ENCODE measurements around the gene TP53I13. TPM values are rescaled to one million over a fixed set of nuclear protein-coding genes. Genes with fewer than 3 reads are reported as not detected.

The TP53I13 gene
- total RNA-seq, 3 donors from 2014 or later, result 43.9 to 75.4 (median 46.9) TPM

DNA sequence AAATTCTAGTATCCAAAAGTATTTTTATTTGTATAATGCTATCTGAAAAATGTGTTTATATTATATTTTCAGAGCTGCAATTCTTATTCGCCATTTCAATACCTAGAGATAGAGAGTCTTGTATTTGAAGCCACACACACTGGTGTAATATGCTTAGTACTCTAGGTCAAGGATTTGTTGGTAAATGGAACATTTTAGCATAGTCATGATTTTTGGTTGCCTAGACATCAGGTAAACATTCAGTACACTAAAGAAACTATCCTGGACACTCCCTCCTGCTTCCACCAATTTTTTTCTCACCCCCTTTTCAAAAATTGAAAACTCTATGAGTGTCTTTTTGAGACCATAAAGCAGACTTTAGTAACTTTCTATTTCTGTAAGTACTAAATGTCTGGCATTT is 22.4 kb upstream of the TP53I13 start:
- ATAC-seq (no peak), DNase-seq (no peak)
- H3K9me3 ChIP-seq, result no peaks in the 10 kb centered on the region
- no peaks in the 10 kb centered on the region for H3K36me3 ChIP-seq (ENCODE audit: low read depth)
- H3K4me1 ChIP-seq (ENCODE audit: low read depth), result no peaks in the 10 kb centered on the region
- no peak overlapping the region for H3K4me3 ChIP-seq
- intact Hi-C loops (cut with DNase I, micrococcal nuclease), result loop anchor here in 1 of 2 donors (10.0 kb wide), 1 partner anchor 181 kb away; no protein-coding TSS in a partner anchor
- TF ChIP-seq, protein P1, sequence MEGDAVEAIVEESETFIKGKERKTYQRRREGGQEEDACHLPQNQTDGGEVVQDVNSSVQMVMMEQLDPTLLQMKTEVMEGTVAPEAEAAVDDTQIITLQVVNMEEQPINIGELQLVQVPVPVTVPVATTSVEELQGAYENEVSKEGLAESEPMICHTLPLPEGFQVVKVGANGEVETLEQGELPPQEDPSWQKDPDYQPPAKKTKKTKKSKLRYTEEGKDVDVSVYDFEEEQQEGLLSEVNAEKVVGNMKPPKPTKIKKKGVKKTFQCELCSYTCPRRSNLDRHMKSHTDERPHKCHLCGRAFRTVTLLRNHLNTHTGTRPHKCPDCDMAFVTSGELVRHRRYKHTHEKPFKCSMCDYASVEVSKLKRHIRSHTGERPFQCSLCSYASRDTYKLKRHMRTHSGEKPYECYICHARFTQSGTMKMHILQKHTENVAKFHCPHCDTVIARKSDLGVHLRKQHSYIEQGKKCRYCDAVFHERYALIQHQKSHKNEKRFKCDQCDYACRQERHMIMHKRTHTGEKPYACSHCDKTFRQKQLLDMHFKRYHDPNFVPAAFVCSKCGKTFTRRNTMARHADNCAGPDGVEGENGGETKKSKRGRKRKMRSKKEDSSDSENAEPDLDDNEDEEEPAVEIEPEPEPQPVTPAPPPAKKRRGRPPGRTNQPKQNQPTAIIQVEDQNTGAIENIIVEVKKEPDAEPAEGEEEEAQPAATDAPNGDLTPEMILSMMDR (IDR thresholded peaks at IDR 0.05), result no peak

GRCh38 chr17:29546830-29547229 is 21.7 kb upstream of the TP53I13 start:
- H3K36me3 ChIP-seq (ENCODE audit: low read depth), result no peaks in the 10 kb centered on the region
- no peak overlapping the region for H3K4me3 ChIP-seq
- ATAC-seq (no peak), DNase-seq (no peak)
- TF ChIP-seq, protein P1 (IDR thresholded peaks at IDR 0.05), result no peak
- H3K9me3 ChIP-seq, result no peaks in the 10 kb centered on the region
- intact Hi-C loops (cut with DNase I, micrococcal nuclease), result loop anchor here in 1 of 2 donors (10.0 kb wide), 1 partner anchor 182 kb away; no protein-coding TSS in a partner anchor
- no peaks in the 10 kb centered on the region for H3K4me1 ChIP-seq (ENCODE audit: low read depth)

DNA sequence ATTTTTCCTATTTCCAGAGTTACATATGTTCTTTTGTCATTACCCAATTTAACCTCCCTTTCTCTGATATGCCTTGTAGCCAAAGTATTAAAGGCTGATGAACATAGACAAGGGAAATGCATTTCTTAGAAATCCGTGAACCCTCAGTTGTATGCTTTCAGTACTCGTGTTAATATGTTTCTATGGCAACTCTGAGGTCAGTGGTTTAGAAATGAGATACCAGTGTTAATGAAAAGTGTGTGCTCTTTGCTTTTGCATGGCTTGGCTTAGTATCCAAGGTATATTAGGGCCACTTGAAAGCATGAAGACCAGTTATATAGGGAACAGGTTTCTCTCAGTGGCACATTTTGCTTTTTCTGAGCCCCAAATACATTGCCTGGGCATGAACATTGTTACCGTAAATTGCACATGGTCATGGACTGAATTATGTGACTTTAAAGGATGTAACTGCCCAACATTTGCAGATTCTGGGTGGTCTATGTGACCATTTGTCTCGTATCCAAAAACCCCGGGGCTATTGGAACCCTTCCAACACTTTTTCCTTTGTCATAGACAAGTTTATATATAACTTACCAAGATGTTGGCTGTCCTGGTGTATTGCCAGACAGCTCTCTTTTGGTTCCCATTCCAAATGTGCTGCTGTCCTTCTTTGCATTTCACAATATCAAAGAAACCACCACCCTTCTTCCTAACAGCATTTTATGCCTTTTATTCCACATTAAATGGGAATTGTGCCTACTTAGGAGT is 19.2 kb upstream of the TP53I13 start:
- Histone ChIP-seq H3K4me1 (ENCODE audit: low read depth) (no peaks in the 10 kb centered on the region), H3K9me3 (no peaks in the 10 kb centered on the region), H3K4me3 (no peak overlapping the region), H3K36me3 (ENCODE audit: low read depth) (no peaks in the 10 kb centered on the region)
- no peak for DNase-seq
- TF ChIP-seq, protein P1 (IDR thresholded peaks at IDR 0.05), result no peak
- no peak for ATAC-seq
- intact Hi-C loops (cut with DNase I, micrococcal nuclease), result loop anchor here in 1 of 2 donors (10.0 kb wide), 1 partner anchor 185 kb away; no protein-coding TSS in a partner anchor

DNA sequence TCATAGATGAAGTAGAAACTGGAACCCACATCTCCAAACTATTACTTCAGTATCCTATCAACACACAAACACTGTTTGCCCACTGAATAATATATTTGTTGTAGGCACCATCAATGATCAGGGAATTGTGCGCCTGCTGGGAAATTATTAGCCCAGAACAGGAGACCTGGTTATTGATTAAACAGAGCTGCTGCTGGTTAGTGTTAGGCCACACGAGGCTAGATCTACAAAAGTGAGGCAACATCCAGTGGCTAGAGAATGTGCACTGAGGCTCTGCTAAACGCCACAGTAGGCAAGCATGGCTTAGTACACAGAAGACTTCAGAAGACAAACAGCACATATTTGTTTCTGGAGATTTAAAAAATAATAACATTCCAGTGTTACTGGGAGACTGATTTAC is 12.7 kb upstream of the TP53I13 start:
- intact Hi-C loops (cut with DNase I, micrococcal nuclease), result no loop called here
- H3K4me1 ChIP-seq (ENCODE audit: low read depth), result peaks cover 5% of the 10 kb centered on the region
- no peaks in the 10 kb centered on the region for H3K36me3 ChIP-seq (ENCODE audit: low read depth)
- DNase-seq, result no peak
- ATAC-seq, result peak; percentile 31
- no peak overlapping the region for H3K4me3 ChIP-seq
- TF ChIP-seq, protein P1 (IDR thresholded peaks at IDR 0.05), result no peak
- H3K9me3 ChIP-seq, result no peaks in the 10 kb centered on the region

DNA sequence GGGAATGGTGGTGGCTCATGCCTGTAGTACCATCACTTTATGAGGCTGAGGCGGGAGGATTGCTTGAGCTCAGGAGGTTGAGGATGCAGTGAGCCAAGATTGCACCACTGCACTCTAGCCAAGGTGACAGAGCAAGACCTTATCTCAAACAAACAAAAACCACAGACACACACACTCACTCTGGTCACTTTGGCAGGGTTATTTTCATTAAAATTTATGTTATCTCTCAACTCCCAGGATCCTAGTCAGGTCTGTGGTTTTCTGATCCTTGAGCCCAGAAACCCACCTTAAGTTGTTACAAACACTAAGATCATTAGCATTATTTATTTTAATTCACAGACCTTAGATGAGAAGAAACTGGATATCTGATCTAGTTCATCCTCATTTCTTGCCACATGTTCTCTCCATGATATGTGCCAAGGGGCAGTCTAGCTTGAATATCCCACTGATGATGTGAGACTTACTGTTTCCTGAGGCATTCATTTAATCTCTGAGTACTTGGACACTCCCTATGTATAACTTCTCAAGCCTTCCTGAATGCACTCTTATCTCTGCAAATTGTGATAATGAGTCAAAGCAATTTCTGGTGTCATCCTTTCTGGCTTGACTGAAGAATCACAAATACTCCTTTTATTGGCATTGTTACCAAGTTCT is 11.3 kb upstream of the TP53I13 start:
- H3K4me3 ChIP-seq, result no peak overlapping the region
- peaks cover 5% of the 10 kb centered on the region for H3K4me1 ChIP-seq (ENCODE audit: low read depth)
- ATAC-seq (no peak), DNase-seq (no peak)
- intact Hi-C loops (cut with DNase I, micrococcal nuclease), result no loop called here
- H3K36me3 ChIP-seq (ENCODE audit: low read depth), result no peaks in the 10 kb centered on the region
- TF ChIP-seq, protein P1 (IDR thresholded peaks at IDR 0.05), result no peak
- H3K9me3 ChIP-seq, result no peaks in the 10 kb centered on the region

All from mucosa of descending colon (tissue), 3 donors.